ENCODE results near the gene MYH9. TPM values are rescaled to one million over a fixed set of nuclear protein-coding genes. Genes with fewer than 3 reads are reported as not detected.

MYH9 gene
- total and polyA plus RNA-seq, 2 donors (not counting 1 experiment from before 2014, with no cell fraction given) = 108 to 554 TPM

DNA sequence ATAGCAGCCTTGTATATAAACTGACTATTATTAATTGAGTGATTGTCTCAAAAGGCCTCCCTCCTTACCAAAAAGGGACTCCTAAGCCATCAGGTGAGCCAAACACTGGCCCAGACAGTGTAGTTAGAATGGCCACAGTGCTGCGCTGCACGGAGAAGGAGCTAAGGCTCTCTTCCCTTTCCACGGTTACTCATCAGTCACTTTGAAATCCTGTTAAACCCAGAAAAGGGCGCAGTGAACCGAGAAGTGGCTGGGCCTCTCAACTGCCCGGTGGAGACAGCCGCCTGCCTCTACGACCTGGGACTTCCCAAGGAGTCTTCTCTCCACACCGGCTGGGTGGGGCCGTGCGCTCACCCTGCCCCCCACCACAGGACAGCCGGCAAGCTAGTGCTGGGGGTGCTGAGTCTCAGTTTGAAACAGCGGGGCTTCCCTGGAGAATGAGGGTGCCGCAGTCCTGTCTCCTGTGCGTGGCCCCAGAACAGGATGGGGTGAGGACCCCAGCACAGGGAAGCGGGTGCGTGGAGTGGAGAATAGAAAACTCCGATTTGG, 1.3 kb downstream of the MYH9 start:
- Histone ChIP-seq H3K27me3 (replicated peaks in 1 of 4; ENCODE audit: control extremely low read depth in 1 of 4, control insufficient read depth in 3 of 4, insufficient read depth in 4 of 4, low read length in 3 of 4) (no peaks in the 10 kb centered on the region), H3K79me2 (ENCODE audit: control insufficient read depth, insufficient read depth, low read length) (peaks cover 84% of the 10 kb centered on the region), H3K4me3 (ENCODE audit: control extremely low read depth in 1 of 5, extremely low read depth in 1 of 5, insufficient read depth in 1 of 5, low read depth in 2 of 5, low read length in 4 of 5) (peak overlapping the region; percentile 67 to 95 (median 87)), H3K9ac (ENCODE audit: low read length) (peak overlapping the region; percentile 82), H2AFZ (ENCODE audit: insufficient read depth, low read depth, low read length, poor library complexity, severe bottlenecking) (peak overlapping the region; percentile 63), H4K20me1 (ENCODE audit: control insufficient read depth, insufficient read depth, low read length, poor library complexity, severe bottlenecking) (peaks cover 53% of the 10 kb centered on the region), H3K4me2 (replicated peaks; ENCODE audit: low read depth, low read length, poor library complexity, severe bottlenecking) (peak overlapping the region; percentile 92), H3K4me1 (ENCODE audit: control insufficient read depth in 2 of 2, insufficient read depth in 2 of 2, low read length in 2 of 2) (peaks cover 63 to 74% of the 10 kb centered on the region in 2 donors), H3K27ac (ENCODE audit: low read length in 2 of 2) (peak overlapping the region; percentile 79 to 93), H3K9me3 (ENCODE audit: control extremely low read depth in 1 of 3, control insufficient read depth in 2 of 3, insufficient read depth in 1 of 3, low read length in 2 of 3) (peaks cover 0 to 3% (median 0%) of the 10 kb centered on the region in 3 donors), H3K36me3 (replicated peaks in 1 of 2; ENCODE audit: control extremely low read depth in 1 of 2, control insufficient read depth in 1 of 2, extremely low read depth in 1 of 2, insufficient read depth in 2 of 2, low read length in 1 of 2) (peaks cover 2 to 15% of the 10 kb centered on the region in 2 experiments)
- under 1% methylated on average over 15 of the region's 18 CpGs for WGBS (ENCODE audit: insufficient coverage)
- TF ChIP-seq EZH2 (IDR thresholded peaks at IDR 0.05; ENCODE audit: borderline replicate concordance, insufficient read depth, low read depth, low read length, poor library complexity, severe bottlenecking) = no peak
- TF ChIP-seq, protein P1, sequence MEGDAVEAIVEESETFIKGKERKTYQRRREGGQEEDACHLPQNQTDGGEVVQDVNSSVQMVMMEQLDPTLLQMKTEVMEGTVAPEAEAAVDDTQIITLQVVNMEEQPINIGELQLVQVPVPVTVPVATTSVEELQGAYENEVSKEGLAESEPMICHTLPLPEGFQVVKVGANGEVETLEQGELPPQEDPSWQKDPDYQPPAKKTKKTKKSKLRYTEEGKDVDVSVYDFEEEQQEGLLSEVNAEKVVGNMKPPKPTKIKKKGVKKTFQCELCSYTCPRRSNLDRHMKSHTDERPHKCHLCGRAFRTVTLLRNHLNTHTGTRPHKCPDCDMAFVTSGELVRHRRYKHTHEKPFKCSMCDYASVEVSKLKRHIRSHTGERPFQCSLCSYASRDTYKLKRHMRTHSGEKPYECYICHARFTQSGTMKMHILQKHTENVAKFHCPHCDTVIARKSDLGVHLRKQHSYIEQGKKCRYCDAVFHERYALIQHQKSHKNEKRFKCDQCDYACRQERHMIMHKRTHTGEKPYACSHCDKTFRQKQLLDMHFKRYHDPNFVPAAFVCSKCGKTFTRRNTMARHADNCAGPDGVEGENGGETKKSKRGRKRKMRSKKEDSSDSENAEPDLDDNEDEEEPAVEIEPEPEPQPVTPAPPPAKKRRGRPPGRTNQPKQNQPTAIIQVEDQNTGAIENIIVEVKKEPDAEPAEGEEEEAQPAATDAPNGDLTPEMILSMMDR (IDR thresholded peaks at IDR 0.05) = no peak
- Mint-ChIP-seq H3K4me3 (peak overlapping the region; percentile 98), H3K4me1 (peaks cover 60% of the 10 kb centered on the region), H3K27ac (peak overlapping the region; percentile 89), H3K27me3 (no peaks in the 10 kb centered on the region), H3K9me3 (ENCODE audit: insufficient read depth) (no peaks in the 10 kb centered on the region)
- ChIA-PET POLR2A (interaction anchor here (0.7 to 2.6 kb wide), 7 partner anchors 9 to 68 kb away, joined by 3 to 13 read pairs (median 7); no protein-coding TSS in a partner anchor), CTCF (interaction anchor here (0.9 to 2.7 kb wide), 8 partner anchors 9 to 85 kb away, joined by 3 to 13 read pairs (median 4); no protein-coding TSS in a partner anchor)
- intact Hi-C loops (cut with micrococcal nuclease) = loop anchor here (2.0 to 5.0 kb wide), 3 partner anchors 16 to 141 kb away; partner anchors contain the start of gene EIF3D
- DNase-seq = peak; percentile 72
- peak; percentile 6 for ATAC-seq (ENCODE audit: low read depth)
